OCI-LY1 (cell line): ENCODE measurements around the gene RPL22.

ENCODE experiments used
- H2AFZ ChIP-seq: fragments of 200-600 bp; sonication (generic), shearing (Covaris generic); 2 replicates; pipeline ENCODE4 v1.6.0; 2014; ENCODE audit warnings: antibody characterized with exemption, mild to moderate bottlenecking, low read length
- H3F3A ChIP-seq: fragments of 200-600 bp; sonication (generic), shearing (Covaris generic); 2 replicates; pipeline ENCODE4 v1.6.0; 2014; ENCODE audit warnings: mild to moderate bottlenecking, antibody characterized with exemption, low read length, moderate library complexity; ENCODE audit not compliant: insufficient read depth
- H3K27ac ChIP-seq: fragments of 200-600 bp; sonication (generic); 2 replicates; pipeline ENCODE4 v1.5.1; 2014; ENCODE audit warnings: low read length, mixed run types, mild to moderate bottlenecking, low read depth; ENCODE audit not compliant: poor library complexity, severe bottlenecking
- H3K27me3 ChIP-seq: fragments of 200-600 bp; sonication (generic); 2 replicates; pipeline ENCODE4 v1.6.0; 2014; ENCODE audit warnings: antibody characterized with exemption, mild to moderate bottlenecking, low read length, moderate library complexity; ENCODE audit not compliant: insufficient read depth
- H3K36me3 ChIP-seq: fragments of 200-600 bp; sonication (generic); 2 replicates; pipeline ENCODE4 v1.6.1; 2014; ENCODE audit warnings: mild to moderate bottlenecking, antibody characterized with exemption, low read length, moderate library complexity, mixed read lengths; ENCODE audit not compliant: insufficient read depth
- H3K4me1 ChIP-seq: fragments of 200-600 bp; sonication (generic); 2 replicates; pipeline ENCODE4 v1.5.1; 2014; ENCODE audit warnings: mild to moderate bottlenecking, low read length, moderate library complexity; ENCODE audit not compliant: insufficient read depth, severe bottlenecking
- H3K4me2 ChIP-seq: fragments of 200-600 bp; sonication (generic), shearing (Covaris generic); 2 replicates; pipeline ENCODE4 v1.6.1; 2014; ENCODE audit warnings: low read length
- H3K4me3 ChIP-seq: fragments of 200-600 bp; sonication (generic); 2 replicates; pipeline ENCODE4 v1.5.1; 2014; ENCODE audit warnings: low read length, low read depth, mild to moderate bottlenecking, mixed read lengths; ENCODE audit not compliant: poor library complexity, severe bottlenecking
- H3K79me2 ChIP-seq: fragments of 200-600 bp; shearing (Covaris generic); 2 replicates; pipeline ENCODE4 v1.6.1; 2016; ENCODE audit warnings: mixed run types, low read length, mixed read lengths; ENCODE audit not compliant: insufficient read depth
- H3K9ac ChIP-seq: fragments of 200-600 bp; sonication (generic), shearing (Covaris generic); 2 replicates; pipeline ENCODE4 v1.6.1; 2014; ENCODE audit warnings: mild to moderate bottlenecking, low read length, mixed read lengths
- H3K9me2 ChIP-seq: fragments of 200-600 bp; sonication (generic), shearing (Covaris generic); 2 replicates; pipeline ENCODE4 v1.6.1; 2014; ENCODE audit warnings: low read depth, mild to moderate bottlenecking, low read length, mixed read lengths
- H3K9me3 ChIP-seq: fragments of 200-600 bp; shearing (Covaris generic); 2 replicates; pipeline ENCODE4 v1.6.1; 2014; ENCODE audit warnings: low read length, mixed read lengths
- H4K20me1 ChIP-seq: fragments of 200-600 bp; sonication (generic), shearing (Covaris generic); 2 replicates; pipeline ENCODE4 v1.6.0; 2016; ENCODE audit warnings: mild to moderate bottlenecking, low read length; ENCODE audit not compliant: insufficient read depth
- EZH2 ChIP-seq: fragments of 200-600 bp; sonication (generic), shearing (Covaris generic); IDR thresholded peaks from 2 replicates; pipeline ENCODE4 v1.8.0; 2017; ENCODE audit warnings: borderline replicate concordance, mixed run types, mild to moderate bottlenecking, antibody characterized with exemption, low read length, moderate library complexity, mixed read lengths
- TF ChIP-seq, protein P1 (sequence below): fragments of 200-600 bp; sonication (generic), shearing (Covaris generic); IDR thresholded peaks from 2 replicates; pipeline ENCODE4 v1.5.1; 2017; ENCODE audit warnings: mild to moderate bottlenecking, antibody characterized with exemption, low read length, moderate library complexity, mixed read lengths

RPL22 gene

GRCh38 chr1:6244401-6245049 is 45.1 kb upstream of the RPL22 start:
- Histone ChIP-seq H3K4me2 (no peak overlapping the region), H3K27me3 (peaks cover 18% of the 10 kb centered on the region; the same call in 1 of the 2 replicates), H3F3A (no peaks in the 10 kb centered on the region), H3K4me3 (no peak overlapping the region), H3K36me3 (no peaks in the 10 kb centered on the region), H2AFZ (no peak overlapping the region), H3K9ac (no peak overlapping the region), H3K9me3 (no peaks in the 10 kb centered on the region), H4K20me1 (no peaks in the 10 kb centered on the region), H3K9me2 (no peaks in the 10 kb centered on the region), H3K79me2 (no peaks in the 10 kb centered on the region), H3K4me1 (peaks cover 10% of the 10 kb centered on the region), H3K27ac (no peak overlapping the region)
- TF ChIP-seq, protein P1, sequence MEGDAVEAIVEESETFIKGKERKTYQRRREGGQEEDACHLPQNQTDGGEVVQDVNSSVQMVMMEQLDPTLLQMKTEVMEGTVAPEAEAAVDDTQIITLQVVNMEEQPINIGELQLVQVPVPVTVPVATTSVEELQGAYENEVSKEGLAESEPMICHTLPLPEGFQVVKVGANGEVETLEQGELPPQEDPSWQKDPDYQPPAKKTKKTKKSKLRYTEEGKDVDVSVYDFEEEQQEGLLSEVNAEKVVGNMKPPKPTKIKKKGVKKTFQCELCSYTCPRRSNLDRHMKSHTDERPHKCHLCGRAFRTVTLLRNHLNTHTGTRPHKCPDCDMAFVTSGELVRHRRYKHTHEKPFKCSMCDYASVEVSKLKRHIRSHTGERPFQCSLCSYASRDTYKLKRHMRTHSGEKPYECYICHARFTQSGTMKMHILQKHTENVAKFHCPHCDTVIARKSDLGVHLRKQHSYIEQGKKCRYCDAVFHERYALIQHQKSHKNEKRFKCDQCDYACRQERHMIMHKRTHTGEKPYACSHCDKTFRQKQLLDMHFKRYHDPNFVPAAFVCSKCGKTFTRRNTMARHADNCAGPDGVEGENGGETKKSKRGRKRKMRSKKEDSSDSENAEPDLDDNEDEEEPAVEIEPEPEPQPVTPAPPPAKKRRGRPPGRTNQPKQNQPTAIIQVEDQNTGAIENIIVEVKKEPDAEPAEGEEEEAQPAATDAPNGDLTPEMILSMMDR, result no peak
- no peak for TF ChIP-seq EZH2

GRCh38 chr1:6243993-6244392 is 44.6 kb upstream of the RPL22 start, which contains the start of gene HES3:
HES3 (plus strand) TSS chr1:6244179; CDS start chr1:6244366, 187 bp downstream.
- H4K20me1 ChIP-seq, result no peaks in the 10 kb centered on the region
- H3K4me2 ChIP-seq, result no peak within 1 kb of the TSS
- H3K79me2 ChIP-seq, result no peaks in the 10 kb centered on the region
- H3K4me3 ChIP-seq, result no peak within 1 kb of the TSS
- TF ChIP-seq, protein P1, result no peak
- TF ChIP-seq EZH2, result no peak
- no peaks in the 10 kb centered on the region for H3F3A ChIP-seq
- no peak within 1 kb of the TSS for H3K9ac ChIP-seq
- no peak within 1 kb of the TSS for H2AFZ ChIP-seq
- no peaks in the 10 kb centered on the region for H3K9me3 ChIP-seq
- H3K36me3 ChIP-seq, result no peaks in the 10 kb centered on the region
- peaks cover 18% of the 10 kb centered on the region; the same call in 1 of the 2 replicates for H3K27me3 ChIP-seq
- peaks cover 10% of the 10 kb centered on the region for H3K4me1 ChIP-seq
- H3K9me2 ChIP-seq, result no peaks in the 10 kb centered on the region
- no peak within 1 kb of the TSS for H3K27ac ChIP-seq

GRCh38 chr1:6243053-6243834 is 43.8 kb upstream of the RPL22 start:
- peaks cover 18% of the 10 kb centered on the region; the same call in 1 of the 2 replicates for H3K27me3 ChIP-seq
- TF ChIP-seq EZH2, result no peak
- TF ChIP-seq, protein P1, result no peak
- no peak overlapping the region for H3K27ac ChIP-seq
- H3F3A ChIP-seq, result no peaks in the 10 kb centered on the region
- H3K4me2 ChIP-seq, result no peak overlapping the region
- no peaks in the 10 kb centered on the region for H3K79me2 ChIP-seq
- no peaks in the 10 kb centered on the region for H3K9me2 ChIP-seq
- no peaks in the 10 kb centered on the region for H4K20me1 ChIP-seq
- H2AFZ ChIP-seq, result no peak overlapping the region
- H3K36me3 ChIP-seq, result no peaks in the 10 kb centered on the region
- no peak overlapping the region for H3K4me3 ChIP-seq
- H3K4me1 ChIP-seq, result peaks cover 10% of the 10 kb centered on the region
- no peak overlapping the region for H3K9ac ChIP-seq
- H3K9me3 ChIP-seq, result no peaks in the 10 kb centered on the region
